HCT116 (cell line): ENCODE measurements around the gene FAM53A. TPM values are rescaled to one million over a fixed set of nuclear protein-coding genes. Genes with fewer than 3 reads are reported as not detected.

Source experiments
- ATAC-seq: fragments of 200-7000 bp; cut with Tn5 transposase; 2 replicates; pipeline ENCODE4 v1.9.1; 2020; ENCODE audit warnings: mild to moderate bottlenecking, moderate library complexity
- BruUV-seq: library from RNA; stranded (reverse); fragments of 400-500 nt; replicated peaks from 2 replicates; lab custom pipeline; 2021; lab: Mats Ljungman, UMichigan
- CTCF ChIA-PET: fragments of 300-600 bp; sonication (Branson Sonifier 250); formaldehyde crosslinking; loops from one replicate; lab custom pipeline; 2021; ENCODE audit warnings: antibody characterized with exemption; lab: Charles Lee
- POLR2A ChIA-PET: fragments of 300-600, 350-600 bp; sonication (Branson Sonifier 250); formaldehyde crosslinking; loops from one replicate; lab custom pipeline; 2021; ENCODE audit warnings: antibody characterized with exemption; lab: Charles Lee
- RAD21 ChIA-PET, 2 experiments: fragments of 300-600 bp; sonication (Branson Sonifier 250); formaldehyde crosslinking; loops; one replicate each; lab custom pipeline; 2023; ENCODE audit warnings: low total read pairs in 2 of 2; ENCODE audit not compliant: uncharacterized antibody in 2 of 2, unreplicated experiment in 2 of 2, low non-redundant PET in 1 of 2; lab: Charles Lee
- DNase-seq: peaks from one replicate; pipeline ENCODE4 v3.0.0-alpha.2; 2010; ENCODE audit warnings: low read depth, low spot score
- H2AFZ ChIP-seq: fragments of 200-600 bp; shearing (Covaris generic), sonication (generic); 2 replicates; pipeline ENCODE4 v1.6.1; 2017; ENCODE audit warnings: low read depth, mixed run types, mixed read lengths, antibody characterized with exemption, low read length; ENCODE audit not compliant: poor library complexity, severe bottlenecking
- H3K27ac ChIP-seq: 2 replicates; pipeline ENCODE4 v1.5.1; 2012; ENCODE audit warnings: low read depth, low read length
- H3K27me3 ChIP-seq: fragments of 200-600 bp; sonication (generic); 2 replicates; pipeline ENCODE4 v1.6.1; 2016; ENCODE audit warnings: mixed run types, low read length, mixed read lengths; ENCODE audit not compliant: insufficient read depth
- H3K36me3 ChIP-seq, 2 experiments: fragments of 200-500 bp in 1 of 2; fragments of 200-600 bp in 1 of 2; sonication (Bioruptor generic) in 1 of 2; sonication (generic) in 1 of 2; 2 replicates each; pipeline versions ENCODE4 v1.5.1 to v1.6.1; 2014 to 2016; ENCODE audit warnings: low read length in 2 of 2, inconsistent platforms in 1 of 2, mixed read lengths in 1 of 2, mixed run types in 1 of 2; ENCODE audit not compliant: insufficient read depth in 2 of 2, control insufficient read depth in 1 of 2
- H3K4me1 ChIP-seq, 2 experiments: fragments of 200-600 bp in 1 of 2; sonication (generic) in 1 of 2; 2 replicates each; pipeline versions ENCODE4 v1.5.1 to v1.6.1; 2012 to 2017; ENCODE audit warnings: low read length in 2 of 2, inconsistent platforms in 1 of 2, mild to moderate bottlenecking in 1 of 2, mixed read lengths in 1 of 2, mixed run types in 1 of 2, moderate library complexity in 1 of 2; ENCODE audit not compliant: insufficient read depth in 2 of 2, control insufficient read depth in 1 of 2
- H3K4me2 ChIP-seq: fragments of 200-600 bp; sonication (generic); 2 replicates; pipeline ENCODE4 v1.6.1; 2017; ENCODE audit warnings: mixed run types, low read length, mixed read lengths
- H3K4me3 ChIP-seq, 2 experiments: fragments of 200-600 bp in 1 of 2; sonication (generic) in 1 of 2; replicated peaks in 1 of 2; 2 replicates each; pipeline ENCODE4 v1.5.1; 2011 to 2016; ENCODE audit warnings: low read length in 2 of 2, control low read depth in 1 of 2, low read depth in 1 of 2, mild to moderate bottlenecking in 1 of 2, mixed read lengths in 1 of 2, mixed run types in 1 of 2
- H3K79me2 ChIP-seq: fragments of 200-600 bp; sonication (generic); 2 replicates; pipeline ENCODE4 v1.6.1; 2017; ENCODE audit warnings: mild to moderate bottlenecking, mixed run types, low read length, moderate library complexity, mixed read lengths; ENCODE audit not compliant: insufficient read depth
- H3K9ac ChIP-seq: fragments of 200-600 bp; sonication (generic); 2 replicates; pipeline ENCODE4 v1.6.1; 2016; ENCODE audit warnings: low read length, mixed read lengths
- H3K9me2 ChIP-seq: fragments of 200-600 bp; sonication (generic), shearing (Covaris generic); 2 replicates; pipeline ENCODE4 v1.6.1; 2017; ENCODE audit warnings: mixed run types, mild to moderate bottlenecking, moderate library complexity; ENCODE audit not compliant: insufficient read depth
- H3K9me3 ChIP-seq, 2 experiments: fragments of 200-500 bp in 1 of 2; fragments of 200-600 bp in 1 of 2; sonication (Bioruptor generic) in 1 of 2; sonication (generic) in 1 of 2; 2 replicates each; pipeline ENCODE4 v1.6.1; 2014 to 2017; ENCODE audit warnings: low read length in 2 of 2, mixed read lengths in 2 of 2, inconsistent platforms in 1 of 2, low read depth in 1 of 2, mild to moderate bottlenecking in 1 of 2, mixed run types in 1 of 2, moderate library complexity in 1 of 2; ENCODE audit not compliant: control insufficient read depth in 1 of 2, insufficient read depth in 1 of 2
- H4K20me1 ChIP-seq: fragments of 200-600 bp; sonication (generic), shearing (Covaris generic); 2 replicates; pipeline ENCODE4 v1.6.1; 2017; ENCODE audit warnings: mixed run types, mild to moderate bottlenecking, moderate library complexity; ENCODE audit not compliant: insufficient read depth
- ATF3 ChIP-seq: IDR thresholded peaks from 2 replicates; pipeline ENCODE4 v1.6.1; 2012
- CBX3 ChIP-seq: IDR thresholded peaks from 2 replicates; pipeline ENCODE4 v1.6.1; 2012; ENCODE audit warnings: low read depth
- CEBPB ChIP-seq: IDR thresholded peaks from 2 replicates; pipeline ENCODE4 v1.6.1; 2012; ENCODE audit warnings: low read depth
- CTCF ChIP-seq, 3 experiments: fragments of 200-600 bp in 1 of 3; sonication (generic) in 1 of 3; IDR thresholded peaks in 2 of 3; conservative IDR thresholded peaks in 1 of 3; 2 replicates each; pipeline ENCODE4 v1.5.1; 2012 to 2017; ENCODE audit warnings: low read depth in 2 of 3, low read length in 2 of 3, antibody characterized with exemption in 1 of 3, borderline replicate concordance in 1 of 3, control low read depth in 1 of 3, mild to moderate bottlenecking in 1 of 3, mixed read lengths in 1 of 3, mixed run types in 1 of 3, moderate library complexity in 1 of 3; ENCODE audit not compliant: insufficient read depth in 1 of 3
- EZH2 ChIP-seq: fragments of 200-600 bp; sonication (generic); IDR thresholded peaks from 2 replicates; pipeline ENCODE4 v1.6.1; 2017; ENCODE audit warnings: antibody characterized with exemption, mixed run types
- EZH2phosphoT487 ChIP-seq: fragments of 200-600 bp; IDR thresholded peaks from 2 replicates; pipeline ENCODE4 v1.6.1; 2018; ENCODE audit warnings: antibody characterized with exemption, borderline replicate concordance
- FOSL1 ChIP-seq: IDR thresholded peaks from 2 replicates; pipeline ENCODE4 v1.6.1; 2012; ENCODE audit warnings: low read depth
- JUND ChIP-seq: IDR thresholded peaks from 2 replicates; pipeline ENCODE4 v1.6.1; 2012
- POLR2A ChIP-seq: IDR thresholded peaks from 2 replicates; pipeline ENCODE4 v1.7.0; 2011; ENCODE audit warnings: borderline replicate concordance; ENCODE audit not compliant: insufficient read depth, insufficient read length; ENCODE audit errors: extremely low read depth
- POLR2AphosphoS5 ChIP-seq: IDR thresholded peaks from 2 replicates; pipeline ENCODE4 v1.6.1; 2011; ENCODE audit warnings: mild to moderate bottlenecking, low read depth, low read length, moderate library complexity
- REST ChIP-seq: IDR thresholded peaks from 2 replicates; pipeline ENCODE4 v1.6.1; 2012; ENCODE audit warnings: low read depth
- SRF ChIP-seq: IDR thresholded peaks from 2 replicates; pipeline ENCODE4 v1.6.1; 2012; ENCODE audit warnings: low read depth
- TCF7L2 ChIP-seq: IDR thresholded peaks from 2 replicates; pipeline ENCODE4 v1.7.0; 2011; ENCODE audit warnings: borderline replicate concordance, inconsistent platforms; ENCODE audit not compliant: insufficient read depth, insufficient read length; ENCODE audit errors: extremely low read depth
- ZFX ChIP-seq: fragments of 450-650 bp; IDR thresholded peaks from 2 replicates; pipeline ENCODE4 v1.6.1; 2017
- intact Hi-C: fragments of 100-400 bp; cut with micrococcal nuclease; formaldehyde crosslinking; loops from 2 replicates; pipeline ENCODE4 v1.10.0; 2022
- total RNA-seq: library from RNA; stranded (reverse); gene quantifications from one replicate; pipeline ENCODE4 v1.2.1, GENCODE V29; 2021; ENCODE audit not compliant: unreplicated experiment

FAM53A gene
- total RNA-seq, 1 experiment from 2014 or later = 1.1 TPM

- Histone ChIP-seq H2AFZ (no peak overlapping the region), H3K4me3 (no peak overlapping the region), H4K20me1 (no peaks in the 10 kb centered on the region), H3K27me3 (no peaks in the 10 kb centered on the region), H3K9ac (no peak overlapping the region), H3K36me3 (no peaks in the 10 kb centered on the region), H3K9me3 (no peaks in the 10 kb centered on the region), H3K79me2 (no peaks in the 10 kb centered on the region), H3K4me2 (no peak overlapping the region), H3K9me2 (no peaks in the 10 kb centered on the region), H3K27ac (no peak overlapping the region), H3K4me1 (peaks cover 0 to 13% of the 10 kb centered on the region in 2 experiments; a peak in 2 of 4 replicates)
- no peak for DNase-seq
- ChIA-PET POLR2A (no interaction called here), CTCF (no interaction called here), RAD21 (no interaction called here)
- intact Hi-C loops = no loop called here
- no TSS peak for BruUV-seq
- no peak for ATAC-seq
- no peak for TF ChIP-seq FOSL1
- TF ChIP-seq CTCF (IDR thresholded peaks at IDR 0.05 in 2 of 3, conservative IDR thresholded peaks at IDR 0.05 in 1 of 3; ENCODE audit: borderline replicate concordance in 1 of 3, insufficient read depth in 1 of 3, low read depth in 2 of 3, low read length in 2 of 3) = no peak
- TF ChIP-seq CBX3 = no peak
- TF ChIP-seq EZH2phosphoT487 = no peak
- no peak for TF ChIP-seq POLR2A
- no peak for TF ChIP-seq REST
- no peak for TF ChIP-seq JUND
- TF ChIP-seq ATF3 = no peak
- TF ChIP-seq POLR2AphosphoS5 = no peak
- TF ChIP-seq EZH2 = no peak
- no peak for TF ChIP-seq TCF7L2
- no peak for TF ChIP-seq CEBPB
- no peak for TF ChIP-seq SRF
- TF ChIP-seq ZFX = no peak
- TF ChIP-seq, all 23 proteins: peak for 0
Measured at GRCh38 chr4:1616557-1616930, 67.6 kb downstream of the FAM53A start.
